ENCODE results near the gene UNC79.

Gene UNC79

GRCh38 chr14:93490001-93490400 is 59.3 kb downstream of the UNC79 start:
- TF ChIP-seq TAF1 (IDR thresholded peaks at IDR 0.05; ENCODE audit: borderline replicate concordance, insufficient read depth, low read length) (no peak), SIN3A (IDR thresholded peaks at IDR 0.05; ENCODE audit: borderline replicate concordance, insufficient read depth, low read length) (no peak), POLR2AphosphoS5 (IDR thresholded peaks at IDR 0.05; ENCODE audit: low read depth, low read length) (no peak), FOXP2 (optimal IDR thresholded peaks at IDR 0.05; ENCODE audit: borderline replicate concordance, extremely low read depth, extremely low read length, insufficient read depth) (no peak), REST (IDR thresholded peaks at IDR 0.05; ENCODE audit: insufficient read depth in 1 of 2, low read depth in 2 of 2, low read length in 2 of 2) (no peak)

- no peak for TF ChIP-seq POLR2AphosphoS5 (IDR thresholded peaks at IDR 0.05; ENCODE audit: low read depth, low read length)
These were observed 62.3 kb downstream of the UNC79 start for GRCh38 chr14:93493054-93493453.

- TF ChIP-seq SIN3A (IDR thresholded peaks at IDR 0.05; ENCODE audit: borderline replicate concordance, insufficient read depth, low read length) (no peak), FOXP2 (optimal IDR thresholded peaks at IDR 0.05; ENCODE audit: borderline replicate concordance, extremely low read depth, extremely low read length, insufficient read depth) (no peak), POLR2AphosphoS5 (IDR thresholded peaks at IDR 0.05; ENCODE audit: low read depth, low read length) (no peak), REST (IDR thresholded peaks at IDR 0.05; ENCODE audit: insufficient read depth in 1 of 2, low read depth in 2 of 2, low read length in 2 of 2) (no peak), TAF1 (IDR thresholded peaks at IDR 0.05; ENCODE audit: borderline replicate concordance, insufficient read depth, low read length) (no peak)
These were observed 66.4 kb downstream of the UNC79 start for GRCh38 chr14:93496856-93497741.

GRCh38 chr14:93510056-93510455 is 79.3 kb downstream of the UNC79 start:
- no peak for TF ChIP-seq FOXP2 (optimal IDR thresholded peaks at IDR 0.05; ENCODE audit: borderline replicate concordance, extremely low read depth, extremely low read length, insufficient read depth)
- TF ChIP-seq REST (IDR thresholded peaks at IDR 0.05; ENCODE audit: insufficient read depth in 1 of 2, low read depth in 2 of 2, low read length in 2 of 2): no peak
- TF ChIP-seq POLR2AphosphoS5 (IDR thresholded peaks at IDR 0.05; ENCODE audit: low read depth, low read length): no peak
- TF ChIP-seq SIN3A (IDR thresholded peaks at IDR 0.05; ENCODE audit: borderline replicate concordance, insufficient read depth, low read length): no peak

GRCh38 chr14:93511001-93511400 is 80.3 kb downstream of the UNC79 start:
- no peak for TF ChIP-seq TAF1 (IDR thresholded peaks at IDR 0.05; ENCODE audit: borderline replicate concordance, insufficient read depth, low read length)
- TF ChIP-seq REST (IDR thresholded peaks at IDR 0.05; ENCODE audit: insufficient read depth in 1 of 2, low read depth in 2 of 2, low read length in 2 of 2): no peak
- TF ChIP-seq POLR2AphosphoS5 (IDR thresholded peaks at IDR 0.05; ENCODE audit: low read depth, low read length): no peak
- no peak for TF ChIP-seq FOXP2 (optimal IDR thresholded peaks at IDR 0.05; ENCODE audit: borderline replicate concordance, extremely low read depth, extremely low read length, insufficient read depth)
- no peak for TF ChIP-seq SIN3A (IDR thresholded peaks at IDR 0.05; ENCODE audit: borderline replicate concordance, insufficient read depth, low read length)

Measured in PFSK-1 (cell line).